IPS DF 6.9 (cell line): ENCODE data around the gene RPP14.

Source experiments
- DNase-seq: peaks from one replicate; pipeline ENCODE4 v3.0.0-alpha.2; 2013; ENCODE audit warnings: low read depth, low spot score
- H3K27ac ChIP-seq: one replicate; pipeline ENCODE4 v1.5.1; 2013; ENCODE audit warnings: low read length, control low read depth
- H3K27me3 ChIP-seq: 2 replicates; pipeline ENCODE4 v1.6.1; 2013; ENCODE audit warnings: mild to moderate bottlenecking, low read length; ENCODE audit not compliant: control insufficient read depth, insufficient read depth
- H3K36me3 ChIP-seq: 2 replicates; pipeline ENCODE4 v1.6.1; 2013; ENCODE audit warnings: low read length; ENCODE audit not compliant: control insufficient read depth, insufficient read depth
- H3K4me1 ChIP-seq: 2 replicates; pipeline ENCODE4 v1.6.1; 2013; ENCODE audit warnings: low read length; ENCODE audit not compliant: control insufficient read depth, insufficient read depth
- H3K4me3 ChIP-seq: 2 replicates; pipeline ENCODE4 v1.5.1; 2013; ENCODE audit warnings: mild to moderate bottlenecking, low read length
- H3K9me3 ChIP-seq: 2 replicates; pipeline ENCODE4 v1.6.1; 2013; ENCODE audit warnings: low read length, inconsistent platforms; ENCODE audit not compliant: control insufficient read depth, insufficient read depth
- WGBS: extraction: QIAGEN DNeasy Blood & Tissue Kit; methylation state at CpG from one replicate; pipeline ENCODE4 v1.1.7; 2013; ENCODE audit warnings: mixed read lengths, missing lambda C conversion rate; ENCODE audit not compliant: insufficient read length, insufficient coverage; 5-methylcytosine and 5-hydroxymethylcytosine counted together

RPP14 gene

GRCh38 chr3:58341376-58341775 lies 35.3 kb downstream of the RPP14 start:
- Histone ChIP-seq H3K4me3 (no peak overlapping the region), H3K27ac (no peak overlapping the region), H3K36me3 (no peaks in the 10 kb centered on the region), H3K9me3 (no peaks in the 10 kb centered on the region), H3K4me1 (no peaks in the 10 kb centered on the region), H3K27me3 (no peaks in the 10 kb centered on the region)
- WGBS, result no CpG with 5 or more reads among the region's 3 CpGs
- DNase-seq, result no peak

GRCh38 chr3:58342676-58343075 lies 36.6 kb downstream of the RPP14 start:
- no peak for DNase-seq
- Histone ChIP-seq H3K9me3 (no peaks in the 10 kb centered on the region), H3K36me3 (no peaks in the 10 kb centered on the region), H3K27ac (no peak overlapping the region), H3K4me1 (no peaks in the 10 kb centered on the region), H3K4me3 (no peak overlapping the region), H3K27me3 (no peaks in the 10 kb centered on the region)
- no CpG with 5 or more reads among the region's 5 CpGs for WGBS

GRCh38 chr3:58345457-58345856 lies 39.4 kb downstream of the RPP14 start:
- Histone ChIP-seq H3K9me3 (no peaks in the 10 kb centered on the region), H3K36me3 (no peaks in the 10 kb centered on the region), H3K27ac (no peak overlapping the region), H3K4me3 (no peak overlapping the region), H3K4me1 (no peaks in the 10 kb centered on the region), H3K27me3 (no peaks in the 10 kb centered on the region)
- DNase-seq, result no peak
- 100% methylated on average over 2 of the region's 4 CpGs for WGBS

GRCh38 chr3:58346368-58346767 lies 40.3 kb downstream of the RPP14 start:
- Histone ChIP-seq H3K27me3 (no peaks in the 10 kb centered on the region), H3K27ac (no peak overlapping the region), H3K4me1 (no peaks in the 10 kb centered on the region), H3K9me3 (no peaks in the 10 kb centered on the region), H3K36me3 (no peaks in the 10 kb centered on the region), H3K4me3 (no peak overlapping the region)
- DNase-seq, result no peak
- no CpG with 5 or more reads among the region's 2 CpGs for WGBS

DNA sequence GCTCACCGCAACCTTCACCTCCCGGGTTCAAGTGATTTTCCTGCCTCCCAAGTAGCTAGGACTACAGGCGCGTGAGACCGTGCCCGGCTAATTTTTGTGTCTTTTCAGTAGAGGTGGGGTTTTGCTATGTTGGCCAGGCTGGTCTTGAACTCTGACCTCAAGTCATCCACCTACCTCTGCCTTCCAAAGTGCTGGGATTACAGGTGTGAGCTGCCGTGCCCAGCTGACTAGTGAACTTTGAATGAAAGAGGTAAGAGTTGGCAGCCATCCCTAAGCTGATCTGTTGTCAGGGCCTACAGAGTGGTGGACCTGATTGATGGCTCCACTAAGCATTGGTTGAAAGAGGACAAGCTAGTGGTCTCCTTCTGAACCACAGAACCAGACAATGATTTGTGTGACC lies 41.9 kb downstream of the RPP14 start:
- no peak for DNase-seq
- H3K27ac ChIP-seq, result no peak overlapping the region
- no CpG with 5 or more reads among the region's 7 CpGs for WGBS
- H3K27me3 ChIP-seq, result no peaks in the 10 kb centered on the region
- no peak overlapping the region for H3K4me3 ChIP-seq
- no peaks in the 10 kb centered on the region for H3K36me3 ChIP-seq
- H3K4me1 ChIP-seq, result peaks cover 4% of the 10 kb centered on the region
- H3K9me3 ChIP-seq, result no peaks in the 10 kb centered on the region

- no peaks in the 10 kb centered on the region for H3K9me3 ChIP-seq
- H3K36me3 ChIP-seq, result no peaks in the 10 kb centered on the region
- no peak overlapping the region for H3K27ac ChIP-seq
- no peaks in the 10 kb centered on the region for H3K27me3 ChIP-seq
- no peak overlapping the region for H3K4me3 ChIP-seq
- WGBS, result no CpG with 5 or more reads among the region's 7 CpGs
- H3K4me1 ChIP-seq, result peaks cover 4% of the 10 kb centered on the region
- DNase-seq, result no peak
These were observed 44.0 kb downstream of the RPP14 start for GRCh38 chr3:58349792-58350626.

GRCh38 chr3:58350627-58351013 lies 44.6 kb downstream of the RPP14 start:
- no peak overlapping the region for H3K27ac ChIP-seq
- no peak overlapping the region for H3K4me3 ChIP-seq
- H3K36me3 ChIP-seq, result no peaks in the 10 kb centered on the region
- H3K27me3 ChIP-seq, result no peaks in the 10 kb centered on the region
- peaks cover 4% of the 10 kb centered on the region for H3K4me1 ChIP-seq
- no peaks in the 10 kb centered on the region for H3K9me3 ChIP-seq
- WGBS, result no CpG with 5 or more reads among the region's 2 CpGs
- DNase-seq, result no peak

DNA sequence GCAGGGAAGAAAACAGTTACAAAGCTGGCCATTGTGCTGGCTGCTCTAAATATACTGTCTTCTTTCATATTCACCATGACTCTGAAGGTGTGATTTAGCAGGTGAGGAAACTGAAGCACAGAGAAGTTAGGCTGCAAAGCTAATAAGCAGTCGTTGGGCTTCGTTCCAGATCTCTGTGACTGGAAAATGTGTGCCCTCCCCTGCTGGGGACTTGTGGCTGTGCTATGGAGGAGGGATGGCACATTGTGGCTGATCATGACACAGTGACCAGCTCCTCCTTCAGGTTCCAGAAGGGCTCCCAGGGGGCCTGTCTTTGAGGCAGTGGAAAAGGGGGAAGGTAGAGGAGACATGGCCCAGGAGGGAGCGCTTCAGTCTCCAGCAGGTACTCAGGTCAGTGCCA lies 45.9 kb downstream of the RPP14 start:
- Histone ChIP-seq H3K27ac (no peak overlapping the region), H3K4me3 (no peak overlapping the region), H3K9me3 (no peaks in the 10 kb centered on the region), H3K36me3 (no peaks in the 10 kb centered on the region), H3K27me3 (no peaks in the 10 kb centered on the region), H3K4me1 (peaks cover 4% of the 10 kb centered on the region)
- DNase-seq, result no peak
- WGBS, result no CpG with 5 or more reads among the region's 3 CpGs

DNA sequence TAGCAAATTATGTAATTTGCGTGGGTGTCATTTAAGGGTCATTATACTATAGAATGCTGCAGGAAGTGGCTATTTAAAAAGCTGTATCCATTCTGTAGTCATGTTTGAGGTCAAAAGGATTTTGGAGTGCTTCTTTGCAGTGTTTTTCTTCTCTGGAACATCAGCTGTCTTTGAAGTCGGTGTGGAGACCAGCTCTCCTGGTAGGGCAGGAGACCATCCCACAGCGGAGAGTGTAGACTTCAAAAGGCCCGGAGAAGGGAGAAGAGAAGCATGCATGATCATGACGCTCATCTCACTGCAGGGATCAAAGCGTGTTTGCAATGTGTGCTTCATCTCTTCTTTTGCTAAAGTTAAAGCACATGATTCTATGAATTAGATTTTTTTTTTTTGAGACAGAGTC lies 46.6 kb downstream of the RPP14 start:
- no peaks in the 10 kb centered on the region for H3K9me3 ChIP-seq
- H3K36me3 ChIP-seq, result no peaks in the 10 kb centered on the region
- H3K27ac ChIP-seq, result no peak overlapping the region
- WGBS, result no CpG with 5 or more reads among the region's 6 CpGs
- no peak overlapping the region for H3K4me3 ChIP-seq
- peaks cover 4% of the 10 kb centered on the region for H3K4me1 ChIP-seq
- no peaks in the 10 kb centered on the region for H3K27me3 ChIP-seq
- no peak for DNase-seq

DNA sequence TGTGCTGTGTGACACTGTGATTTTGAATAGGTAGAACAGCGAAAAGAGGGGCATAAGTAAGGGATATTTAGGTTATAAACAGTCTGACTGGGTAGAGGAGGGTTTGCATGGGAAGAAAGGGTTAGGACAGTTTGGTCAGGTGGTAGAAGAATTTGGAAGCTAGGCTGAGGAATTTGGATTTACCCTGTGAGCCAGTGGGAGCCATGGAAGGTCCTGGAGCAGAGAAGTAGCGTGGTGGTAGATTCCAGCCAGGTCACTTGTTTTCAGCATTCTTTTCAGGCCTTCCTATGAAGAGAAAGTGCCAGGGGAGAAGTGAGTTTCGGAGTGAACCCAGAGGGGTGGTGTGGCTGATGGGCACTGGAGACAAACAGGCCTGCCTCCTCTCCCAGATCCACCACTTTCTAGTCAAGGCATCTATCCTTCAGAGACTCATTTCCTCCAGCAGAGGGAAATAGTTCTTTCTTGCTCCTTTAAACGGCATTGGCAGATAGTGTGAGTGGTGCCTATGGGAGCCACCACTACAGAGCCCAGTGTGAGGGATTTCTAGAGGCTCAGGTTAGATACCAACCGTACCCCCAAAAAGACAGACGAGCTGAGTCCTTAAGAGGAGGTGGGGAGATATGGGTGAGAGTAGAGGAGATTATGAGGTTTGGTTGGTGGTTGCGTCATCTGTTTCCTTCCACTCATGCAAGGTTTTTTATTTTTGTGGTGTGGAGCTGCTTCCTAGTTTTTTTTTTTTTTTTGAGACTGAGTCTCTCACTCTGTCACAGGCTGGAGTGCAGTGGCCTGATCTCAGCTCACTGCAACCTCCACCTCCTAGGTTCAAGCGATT lies 47.9 kb downstream of the RPP14 start:
- no peak overlapping the region for H3K27ac ChIP-seq
- no peak for DNase-seq
- no CpG with 5 or more reads among the region's 8 CpGs for WGBS
- H3K4me1 ChIP-seq, result peaks cover 4% of the 10 kb centered on the region
- H3K4me3 ChIP-seq, result no peak overlapping the region
- no peaks in the 10 kb centered on the region for H3K36me3 ChIP-seq
- no peaks in the 10 kb centered on the region for H3K27me3 ChIP-seq
- H3K9me3 ChIP-seq, result no peaks in the 10 kb centered on the region
